Forelimb muscle (tissue), 1 donor: ENCODE data around the gene UBE2Z. TPM values are rescaled to one million over a fixed set of nuclear protein-coding genes. Genes with fewer than 3 reads are reported as not detected.
"Not testable (repeated sequence)": the region's sequence is repeated elsewhere in the genome, so short reads cannot be mapped to it uniquely, and the experiment has no call there.

Source experiments
- DNase-seq: peaks from one replicate; pipeline ENCODE4 v3.0.0-alpha.2; 2013; ENCODE audit warnings: low read depth
- polyA plus RNA-seq: library from polyadenylated mRNA; unstranded; fragments of 120-200 nt; gene quantifications from one replicate; pipeline ENCODE4 v1.2.1, GENCODE V29; 2013; ENCODE audit not compliant: insufficient read length

UBE2Z gene
- polyA plus RNA-seq, 1 donor, result 56.6 TPM

DNA sequence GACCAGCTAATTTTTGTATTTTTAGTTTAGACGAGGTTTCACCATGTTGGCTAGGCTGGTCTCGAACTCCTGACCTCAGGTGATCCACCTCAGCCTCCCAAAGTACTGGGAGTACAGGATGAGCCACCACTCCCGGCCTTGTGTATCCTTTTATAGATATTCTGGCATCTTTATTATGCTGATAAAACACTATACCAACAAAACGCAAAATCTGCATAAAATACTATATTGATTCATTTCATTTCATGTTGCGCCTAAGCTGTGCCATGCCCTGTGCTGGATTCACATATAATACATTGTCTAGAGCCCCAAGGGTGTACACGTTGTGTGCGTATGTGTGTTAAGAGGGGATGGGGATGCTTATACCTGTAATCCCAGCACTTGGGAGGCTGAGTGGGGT, 3.8 kb upstream of the UBE2Z start:
- DNase-seq, result no peak

- DNase-seq, result no peak
These were observed 2.2 kb upstream of the UBE2Z start for GRCh38 chr17:48905987-48906515.

GRCh38 chr17:48907713-48908046, 527 bp upstream of the UBE2Z start:
- DNase-seq, result no peak

DNA sequence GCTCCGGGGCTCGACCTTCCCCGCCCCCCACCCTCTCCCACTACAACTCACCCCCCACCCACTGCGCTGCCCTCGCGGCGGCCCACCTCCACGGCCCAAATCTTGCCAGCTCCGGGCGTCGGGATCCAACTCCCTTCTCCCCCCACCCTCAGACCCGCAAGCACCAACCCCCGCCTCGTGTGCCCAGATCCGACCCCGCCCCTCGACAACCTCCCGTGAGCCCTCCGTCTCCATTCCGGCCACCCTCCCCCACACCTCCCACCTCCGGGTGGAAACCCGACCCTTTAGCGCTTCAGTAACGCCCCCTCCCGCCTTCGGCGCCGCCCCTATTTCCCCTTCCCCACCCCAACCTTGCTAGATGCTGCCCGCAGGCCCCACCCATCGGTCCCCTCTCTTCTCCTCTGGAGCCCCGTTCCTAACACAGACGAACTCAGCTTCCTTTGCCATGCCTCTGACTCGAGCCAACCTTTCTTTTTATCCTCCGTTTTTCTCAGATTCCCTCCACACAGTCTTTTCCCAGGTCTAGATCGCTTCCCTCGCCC, 717 bp downstream of the UBE2Z start:
- peak; percentile 56 for DNase-seq

- DNase-seq, result no peak
These were observed 1.6 kb downstream of the UBE2Z start for GRCh38 chr17:48909783-48910182.

- no peak for DNase-seq
These were observed 2.2 kb downstream of the UBE2Z start for GRCh38 chr17:48910370-48910769.

DNA sequence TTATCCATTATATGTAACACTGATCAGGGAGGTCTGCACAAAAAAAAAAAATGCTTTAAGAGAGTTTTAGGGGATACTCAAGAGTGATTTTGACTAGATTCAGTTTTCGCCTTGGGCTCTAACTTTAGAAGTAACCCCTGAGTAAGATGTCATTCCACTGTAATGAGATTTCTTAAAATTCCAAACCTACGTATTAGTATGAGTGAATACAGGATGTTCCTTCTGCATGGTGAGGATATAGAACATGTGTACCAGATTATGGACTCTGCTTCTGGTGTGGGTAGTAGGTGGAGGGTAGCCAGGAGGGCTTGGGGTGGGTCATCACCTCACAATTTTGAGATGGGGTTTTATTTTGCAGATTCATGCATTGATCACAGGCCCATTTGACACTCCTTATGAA, 4.3 kb downstream of the UBE2Z start:
- no peak for DNase-seq

GRCh38 chr17:48915459-48916282, 7.5 kb downstream of the UBE2Z start:
- no peak for DNase-seq

GRCh38 chr17:48925251-48925990, 17.2 kb downstream of the UBE2Z start:
- DNase-seq, result no peak

GRCh38 chr17:48925991-48926342, 17.8 kb downstream of the UBE2Z start:
- DNase-seq, result no peak

GRCh38 chr17:48927978-48928745, 20.0 kb downstream of the UBE2Z start:
- no peak for DNase-seq

DNA sequence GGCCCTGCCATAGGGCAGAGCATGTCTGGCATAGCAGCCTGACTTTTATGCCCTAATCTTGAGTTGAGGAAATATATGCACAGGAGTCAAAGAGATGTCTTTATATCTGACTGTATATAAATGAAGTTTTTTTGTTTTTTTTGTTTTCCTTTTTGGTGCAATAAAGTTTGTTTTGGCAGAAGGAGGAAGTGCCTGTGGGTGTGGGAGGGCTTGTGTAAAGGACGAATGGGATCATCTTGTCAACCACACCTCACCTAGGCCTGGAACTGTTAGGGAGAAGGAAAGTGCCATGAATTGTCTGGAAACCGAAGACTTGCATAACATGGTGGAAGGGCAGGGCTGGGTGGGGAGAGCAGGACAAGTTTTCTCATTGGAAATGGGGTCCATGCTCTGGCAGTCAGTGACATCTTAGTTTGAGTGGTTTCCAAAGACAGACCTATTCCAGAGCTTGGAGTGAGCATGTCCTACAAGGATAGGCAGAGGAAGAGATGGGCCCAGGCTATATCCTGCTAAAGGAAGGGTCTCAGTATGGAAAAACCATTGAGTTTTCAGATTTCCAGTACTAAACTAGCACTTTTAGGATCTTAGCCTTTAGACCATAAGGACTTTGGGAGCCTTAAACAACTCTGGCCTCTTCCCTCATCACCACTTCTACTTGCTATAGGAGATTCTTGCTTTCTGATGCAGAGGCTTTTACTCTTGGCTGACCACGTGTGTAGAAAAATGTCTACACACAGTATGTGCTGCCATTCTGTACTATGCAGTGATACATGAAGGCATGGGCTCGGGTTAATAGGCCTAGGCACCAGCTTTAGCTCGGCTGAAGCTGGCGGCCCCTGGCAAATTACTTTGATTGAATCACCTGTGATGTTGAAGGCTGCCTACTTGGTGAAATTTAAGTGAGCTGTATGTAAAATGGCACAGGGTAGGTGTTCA, 20.9 kb downstream of the UBE2Z start:
- DNase-seq, result no peak

DNA sequence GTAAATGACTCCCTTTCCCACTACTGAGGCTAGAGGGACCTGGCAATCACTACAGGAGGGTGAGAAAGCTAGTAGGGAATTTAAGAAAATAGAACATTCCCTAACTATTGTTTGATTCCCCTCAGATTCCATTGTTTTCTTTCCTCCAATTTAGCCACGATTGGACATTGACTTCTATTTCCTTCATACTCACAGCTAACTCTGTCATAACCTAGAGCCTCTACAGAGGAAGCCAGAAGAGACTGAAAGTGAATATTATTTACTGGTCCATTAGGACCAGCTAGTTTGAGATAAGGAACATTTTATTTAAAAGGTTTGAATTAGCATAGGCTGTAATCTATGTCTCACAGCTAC, 21.6 kb downstream of the UBE2Z start:
- DNase-seq, result no peak

DNA sequence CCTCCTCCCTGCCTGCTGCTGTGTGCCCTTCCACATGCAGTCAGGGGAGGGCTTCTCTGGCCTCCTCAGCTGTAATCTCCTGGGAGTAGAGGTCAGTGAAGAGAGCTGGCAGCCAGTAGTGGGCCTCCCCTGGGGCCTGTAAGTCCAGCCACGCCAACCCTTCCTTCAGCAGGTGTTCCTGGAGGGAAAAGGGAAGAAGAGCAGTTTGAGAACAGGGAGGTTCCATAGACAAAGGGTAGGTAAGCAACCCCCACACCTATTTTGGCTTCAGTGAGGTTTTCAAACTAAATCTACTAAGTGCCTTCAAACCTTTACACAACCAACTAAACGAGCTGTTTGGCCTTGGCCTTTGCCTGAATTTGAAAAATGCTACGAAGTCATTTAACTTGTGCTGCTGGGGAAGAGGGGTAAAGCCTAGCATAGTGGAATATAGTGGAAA, 22.2 kb downstream of the UBE2Z start:
- no peak for DNase-seq

DNA sequence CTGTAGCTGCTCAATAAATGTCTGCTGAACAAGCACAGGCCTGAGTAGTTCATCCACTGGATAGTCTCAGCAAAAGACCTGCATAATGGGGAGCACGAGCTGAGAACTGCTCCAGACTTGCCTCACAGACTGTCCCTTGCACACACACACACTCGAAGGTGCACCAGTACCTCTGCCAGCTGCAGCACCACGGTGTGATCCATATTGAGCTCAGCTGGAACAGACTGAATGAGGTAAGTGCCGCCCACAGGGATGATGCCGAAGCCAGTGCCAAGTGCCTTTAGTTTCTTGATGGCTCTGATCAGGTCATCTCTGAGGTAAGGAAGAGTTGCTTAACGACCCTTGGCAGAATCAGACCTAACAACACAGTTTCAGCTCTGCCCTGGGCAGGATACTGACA, 24.8 kb downstream of the UBE2Z start:
- no peak for DNase-seq

DNA sequence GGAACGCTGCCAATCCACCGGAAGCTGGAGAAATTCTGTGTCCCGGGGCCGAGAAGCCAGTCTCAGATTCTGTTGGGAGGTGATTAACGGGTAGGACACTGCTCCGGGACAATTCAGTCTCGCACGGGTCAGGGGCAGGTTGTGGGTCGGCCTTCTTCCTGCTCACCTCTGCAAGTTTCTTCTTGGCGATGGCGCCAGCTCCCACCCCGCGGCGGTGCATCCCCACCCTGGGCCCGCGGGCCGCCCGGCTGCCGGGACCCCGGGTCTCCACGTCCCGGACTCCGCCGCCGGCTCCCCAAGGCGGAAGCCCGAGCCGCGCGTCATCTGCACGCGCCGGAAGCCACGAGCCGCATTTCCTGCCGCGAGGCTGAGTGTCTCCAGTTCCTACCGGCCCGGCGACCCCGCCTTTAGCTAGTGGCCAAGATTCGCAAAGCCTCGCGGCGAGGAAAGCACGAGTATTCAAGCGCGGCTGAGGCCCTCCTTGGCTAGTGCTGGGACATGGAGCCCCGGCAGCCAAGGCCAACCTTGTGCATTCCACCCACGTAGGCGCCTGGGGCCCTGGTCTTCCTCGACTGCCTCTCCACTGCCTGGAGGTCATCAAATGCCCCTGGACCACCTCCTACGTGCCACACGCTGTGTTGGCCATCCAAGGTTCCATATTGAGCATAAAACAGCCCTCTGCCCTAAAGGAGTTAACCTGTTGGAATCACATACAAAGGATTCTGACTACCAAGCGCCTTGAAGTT, 36.5 kb downstream of the UBE2Z start, which contains the start of gene SNF8:
Gene SNF8 (minus strand): TSS at position 328 of the 746 bp plus-strand sequence. CDS start 108 bp downstream, at position 220.
- peak; percentile 72 for DNase-seq

- not testable (repeated sequence) for DNase-seq
These were observed 37.0 kb downstream of the UBE2Z start for GRCh38 chr17:48945261-48945651.

DNA sequence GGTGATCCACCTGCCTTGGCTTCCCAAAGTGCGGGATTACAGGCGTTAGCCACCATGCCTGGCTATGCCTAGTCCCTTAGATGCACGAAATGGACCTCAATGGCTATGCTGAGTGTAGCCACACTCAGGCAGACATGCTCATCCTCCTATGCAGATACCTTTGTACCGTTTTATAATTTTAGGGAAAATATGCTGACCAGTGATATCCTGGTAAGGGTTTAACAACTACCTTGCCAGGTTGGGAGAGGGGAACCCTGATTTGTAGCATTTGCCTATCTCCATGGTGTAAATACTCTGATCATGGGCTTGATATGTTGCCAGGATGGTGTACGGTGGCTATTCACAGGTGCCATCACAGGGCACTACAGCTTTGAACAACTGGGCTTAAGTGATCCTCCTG, 43.4 kb downstream of the UBE2Z start:
- DNase-seq, result no peak

DNA sequence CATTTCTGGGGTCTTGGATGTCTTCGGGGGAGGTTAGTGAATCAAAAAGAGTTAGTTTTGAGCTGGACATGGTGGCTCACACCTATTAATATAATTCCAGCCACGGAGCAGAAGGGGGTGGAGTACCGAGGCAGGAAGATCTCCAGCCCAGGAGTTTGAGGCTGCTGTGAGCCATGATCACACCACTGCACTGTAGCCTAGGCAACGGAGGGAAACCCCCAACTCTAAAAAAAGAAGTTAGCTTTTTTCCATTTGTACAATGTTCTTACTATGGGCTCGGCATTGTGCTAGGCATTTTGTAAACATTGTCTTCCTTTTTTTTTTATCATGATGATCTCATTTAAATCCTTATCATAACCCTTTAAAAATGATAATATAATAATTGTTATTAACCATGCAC, 44.7 kb downstream of the UBE2Z start:
- DNase-seq, result no peak

GRCh38 chr17:48954300-48954755, 46.1 kb downstream of the UBE2Z start:
- DNase-seq, result no peak
